ENCODE results near the gene EDC4.

EDC4 gene

DNA sequence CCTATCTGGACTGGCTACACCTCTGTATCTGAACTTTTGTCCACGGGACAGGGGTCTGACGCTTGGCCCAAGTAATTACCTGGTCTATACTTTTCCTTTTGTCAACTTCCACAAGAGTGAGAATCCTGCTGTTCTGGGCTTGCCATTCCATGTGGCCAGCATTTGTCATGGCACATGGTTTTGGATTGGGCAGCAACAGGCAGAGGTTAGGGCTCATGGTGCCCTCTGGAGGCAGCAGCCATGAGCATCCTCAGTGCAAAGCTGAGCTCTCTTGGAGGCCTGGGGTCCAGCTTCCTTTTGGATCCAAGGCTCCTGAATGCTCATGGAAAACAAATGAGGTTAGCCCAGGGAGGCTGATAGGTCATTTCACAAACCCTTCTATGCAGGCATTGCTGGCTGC, 7.5 kb upstream of the EDC4 start:
- Histone ChIP-seq H3K4me3 (ENCODE audit: insufficient read depth, low read length, poor library complexity, severe bottlenecking) (no peak overlapping the region), H3K4me2 (ENCODE audit: low read depth, low read length, poor library complexity, severe bottlenecking) (no peak overlapping the region), H3K36me3 (ENCODE audit: low read length) (no peaks in the 10 kb centered on the region), H3F3A (ENCODE audit: insufficient read depth) (0 out of 2 replicates have a peak, but pooled peaks cover 5% of the 10 kb centered on the region), H3K9ac (ENCODE audit: low read length) (no peak overlapping the region), H3K27ac (ENCODE audit: low read depth, low read length) (no peak overlapping the region), H3K79me2 (ENCODE audit: insufficient read depth, low read length) (peaks cover 43% of the 10 kb centered on the region), H3K9me3 (ENCODE audit: insufficient read depth, low read length) (no peaks in the 10 kb centered on the region), H4K20me1 (ENCODE audit: low read depth, low read length) (no peaks in the 10 kb centered on the region), H3K9me2 (replicated peaks; ENCODE audit: insufficient read depth, low read length) (no peaks in the 10 kb centered on the region), H2AFZ (ENCODE audit: low read depth, low read length, severe bottlenecking) (no peak overlapping the region), H3K27me3 (ENCODE audit: low read length) (no peaks in the 10 kb centered on the region)
- TF ChIP-seq EZH2phosphoT487 (conservative IDR thresholded peaks at IDR 0.05; ENCODE audit: low read length): no peak
- TF ChIP-seq, protein P1, sequence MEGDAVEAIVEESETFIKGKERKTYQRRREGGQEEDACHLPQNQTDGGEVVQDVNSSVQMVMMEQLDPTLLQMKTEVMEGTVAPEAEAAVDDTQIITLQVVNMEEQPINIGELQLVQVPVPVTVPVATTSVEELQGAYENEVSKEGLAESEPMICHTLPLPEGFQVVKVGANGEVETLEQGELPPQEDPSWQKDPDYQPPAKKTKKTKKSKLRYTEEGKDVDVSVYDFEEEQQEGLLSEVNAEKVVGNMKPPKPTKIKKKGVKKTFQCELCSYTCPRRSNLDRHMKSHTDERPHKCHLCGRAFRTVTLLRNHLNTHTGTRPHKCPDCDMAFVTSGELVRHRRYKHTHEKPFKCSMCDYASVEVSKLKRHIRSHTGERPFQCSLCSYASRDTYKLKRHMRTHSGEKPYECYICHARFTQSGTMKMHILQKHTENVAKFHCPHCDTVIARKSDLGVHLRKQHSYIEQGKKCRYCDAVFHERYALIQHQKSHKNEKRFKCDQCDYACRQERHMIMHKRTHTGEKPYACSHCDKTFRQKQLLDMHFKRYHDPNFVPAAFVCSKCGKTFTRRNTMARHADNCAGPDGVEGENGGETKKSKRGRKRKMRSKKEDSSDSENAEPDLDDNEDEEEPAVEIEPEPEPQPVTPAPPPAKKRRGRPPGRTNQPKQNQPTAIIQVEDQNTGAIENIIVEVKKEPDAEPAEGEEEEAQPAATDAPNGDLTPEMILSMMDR (IDR thresholded peaks at IDR 0.05; ENCODE audit: insufficient read depth, low read length, poor library complexity, severe bottlenecking): no peak

DNA sequence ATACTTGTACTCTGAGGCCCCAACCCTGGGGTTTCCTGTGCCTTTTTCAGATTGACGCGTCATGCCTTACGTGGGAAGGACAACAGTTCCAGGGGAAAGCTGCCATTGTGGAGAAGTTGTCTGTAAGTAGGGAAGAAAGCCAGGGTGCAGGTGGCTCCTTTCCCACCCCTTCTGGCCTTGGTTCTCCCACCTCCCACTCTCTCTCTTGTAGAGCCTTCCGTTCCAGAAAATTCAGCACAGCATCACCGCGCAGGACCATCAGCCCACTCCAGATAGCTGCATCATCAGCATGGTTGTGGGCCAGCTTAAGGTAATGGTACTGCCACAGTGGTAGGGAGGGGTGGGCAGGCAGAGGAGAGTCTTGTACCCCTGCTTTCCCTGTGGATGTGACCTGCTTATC, 4.6 kb upstream of the EDC4 start:
- no peaks in the 10 kb centered on the region for H3K27me3 ChIP-seq (ENCODE audit: low read length)
- no peaks in the 10 kb centered on the region for H4K20me1 ChIP-seq (ENCODE audit: low read depth, low read length)
- H3K27ac ChIP-seq (ENCODE audit: low read depth, low read length): no peak overlapping the region
- no peak overlapping the region for H3K9ac ChIP-seq (ENCODE audit: low read length)
- H3F3A ChIP-seq (ENCODE audit: insufficient read depth): peaks cover 21% of the 10 kb centered on the region
- no peak overlapping the region for H2AFZ ChIP-seq (ENCODE audit: low read depth, low read length, severe bottlenecking)
- no peaks in the 10 kb centered on the region for H3K36me3 ChIP-seq (ENCODE audit: low read length)
- H3K9me3 ChIP-seq (ENCODE audit: insufficient read depth, low read length): no peaks in the 10 kb centered on the region
- H3K9me2 ChIP-seq (replicated peaks; ENCODE audit: insufficient read depth, low read length): no peaks in the 10 kb centered on the region
- TF ChIP-seq, protein P1 (IDR thresholded peaks at IDR 0.05; ENCODE audit: insufficient read depth, low read length, poor library complexity, severe bottlenecking): no peak
- TF ChIP-seq EZH2phosphoT487 (conservative IDR thresholded peaks at IDR 0.05; ENCODE audit: low read length): no peak
- peaks cover 18% of the 10 kb centered on the region for H3K79me2 ChIP-seq (ENCODE audit: insufficient read depth, low read length)
- H3K4me2 ChIP-seq (ENCODE audit: low read depth, low read length, poor library complexity, severe bottlenecking): no peak overlapping the region
- no peak overlapping the region for H3K4me3 ChIP-seq (ENCODE audit: insufficient read depth, low read length, poor library complexity, severe bottlenecking)

DNA sequence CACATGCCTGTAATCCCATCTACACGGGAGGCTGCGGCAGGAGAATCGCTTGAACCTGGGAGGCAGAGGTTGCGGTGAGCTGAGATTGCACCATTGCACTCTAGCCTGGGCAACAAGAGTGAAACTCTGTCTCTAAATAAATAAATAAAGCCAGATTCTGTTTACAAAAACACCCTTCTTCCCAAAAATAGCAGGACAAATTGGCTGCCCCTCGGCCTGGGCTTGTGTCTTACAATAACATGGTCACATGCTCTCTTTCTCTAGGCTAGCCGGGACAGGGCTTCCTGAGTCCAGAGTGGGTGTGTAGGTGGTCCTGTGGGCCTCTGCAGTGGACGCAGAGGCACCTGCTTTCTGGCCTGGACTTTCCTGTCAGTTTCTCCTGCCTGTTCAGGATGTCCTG, 3.2 kb upstream of the EDC4 start:
- no peak overlapping the region for H3K4me2 ChIP-seq (ENCODE audit: low read depth, low read length, poor library complexity, severe bottlenecking)
- peaks cover 21% of the 10 kb centered on the region for H3F3A ChIP-seq (ENCODE audit: insufficient read depth)
- H3K9me2 ChIP-seq (replicated peaks; ENCODE audit: insufficient read depth, low read length): no peaks in the 10 kb centered on the region
- H2AFZ ChIP-seq (ENCODE audit: low read depth, low read length, severe bottlenecking): no peak overlapping the region
- TF ChIP-seq EZH2phosphoT487 (conservative IDR thresholded peaks at IDR 0.05; ENCODE audit: low read length): no peak
- TF ChIP-seq, protein P1 (IDR thresholded peaks at IDR 0.05; ENCODE audit: insufficient read depth, low read length, poor library complexity, severe bottlenecking): no peak
- H3K27ac ChIP-seq (ENCODE audit: low read depth, low read length): no peak overlapping the region
- H4K20me1 ChIP-seq (ENCODE audit: low read depth, low read length): no peaks in the 10 kb centered on the region
- no peaks in the 10 kb centered on the region for H3K9me3 ChIP-seq (ENCODE audit: insufficient read depth, low read length)
- no peak overlapping the region for H3K9ac ChIP-seq (ENCODE audit: low read length)
- peaks cover 20% of the 10 kb centered on the region for H3K79me2 ChIP-seq (ENCODE audit: insufficient read depth, low read length)
- H3K4me3 ChIP-seq (ENCODE audit: insufficient read depth, low read length, poor library complexity, severe bottlenecking): no peak overlapping the region
- H3K36me3 ChIP-seq (ENCODE audit: low read length): no peaks in the 10 kb centered on the region
- H3K27me3 ChIP-seq (ENCODE audit: low read length): no peaks in the 10 kb centered on the region

Data from SU-DHL-6 (cell line).